GM12891 (cell line): ENCODE data around the gene SH2D6.

Experiments
- POLR2A ChIP-seq: IDR thresholded peaks from 2 replicates; pipeline ENCODE4 v1.6.1; 2011; ENCODE audit warnings: low read depth, low read length, control low read depth
- POLR2AphosphoS5 ChIP-seq: IDR thresholded peaks from 2 replicates; pipeline ENCODE4 v1.6.1; 2011; ENCODE audit warnings: low read depth, low read length, control low read depth
- TAF1 ChIP-seq: IDR thresholded peaks from 2 replicates; pipeline ENCODE4 v1.6.1; 2011; ENCODE audit warnings: low read depth, low read length, control low read depth

- TF ChIP-seq TAF1 (no peak), POLR2A (no peak), POLR2AphosphoS5 (no peak)
Measured at GRCh38 chr2:85368921-85369320, 49.6 kb upstream of the SH2D6 start.
